Naive thymus-derived CD8-positive, alpha-beta T cell (primary cell): Measurements from ENCODE around the gene CDHR2. TPM values are rescaled to one million over a fixed set of nuclear protein-coding genes. Genes with fewer than 3 reads are reported as not detected.

ENCODE experiments used
- ATAC-seq, 2 donors: fragments of 150-1000 bp; cut with Tn5 transposase in 1 of 2; sonication (Bioruptor Pico), chemical (Tn5 transposase) in 1 of 2; 1 replicate in 1 of 2; 2 replicates in 1 of 2; pipeline ENCODE4 v1.10.0; 2021; ENCODE audit warnings: mild to moderate bottlenecking in 2 of 2, moderate library complexity in 2 of 2
- POLR2A ChIA-PET: fragments of 350-600 bp; sonication (Branson Sonifier 250); formaldehyde crosslinking; loops from one replicate; lab custom pipeline; 2021; ENCODE audit warnings: antibody characterized with exemption; lab: Charles Lee
- DNase-seq, 10 donors: peaks; one replicate each; pipeline versions ENCODE4 v3.0.0 to v3.0.0-alpha.2; 2020 to 2022
- H3K27ac Mint-ChIP-seq, 10 donors: one replicate each; pipeline ENCODE4 v1.8.0; 2020 to 2022; ENCODE audit warnings: mild to moderate bottlenecking in 10 of 10, mixed read lengths in 10 of 10, moderate library complexity in 4 of 10, inconsistent platforms in 1 of 10
- H3K27me3 Mint-ChIP-seq, 5 donors: one replicate each; pipeline ENCODE4 v1.8.0; 2021 to 2022; ENCODE audit warnings: mixed read lengths in 5 of 5
- H3K36me3 Mint-ChIP-seq, 3 donors: one replicate each; pipeline ENCODE4 v1.8.0; 2020 to 2022; ENCODE audit warnings: mixed read lengths in 3 of 3, mild to moderate bottlenecking in 2 of 3, inconsistent platforms in 1 of 3
- H3K4me1 Mint-ChIP-seq, 4 donors: one replicate each; pipeline ENCODE4 v1.8.0; 2021 to 2022; ENCODE audit warnings: mixed read lengths in 4 of 4
- H3K4me3 Mint-ChIP-seq, 10 donors: one replicate each; pipeline ENCODE4 v1.8.0; 2020 to 2022; ENCODE audit warnings: mild to moderate bottlenecking in 10 of 10, mixed read lengths in 10 of 10, moderate library complexity in 6 of 10, inconsistent platforms in 1 of 10
- H3K9me3 Mint-ChIP-seq, 9 donors: one replicate each; pipeline ENCODE4 v1.8.0; 2020 to 2022; ENCODE audit warnings: mixed read lengths in 9 of 9, mild to moderate bottlenecking in 3 of 9, inconsistent platforms in 1 of 9, moderate library complexity in 1 of 9
- polyA plus RNA-seq, 3 donors: library from polyadenylated mRNA; unstranded; fragments of 300-500 nt; fragmentation: Illumina TruSeq; gene quantifications; one replicate each; pipeline ENCODE4 v1.2.3, GENCODE V29; 2021
- total RNA-seq, 8 experiments: library from RNA in 2 of 8; stranded (reverse) in 2 of 8; gene quantifications; one replicate each; pipeline ENCODE4 v1.2.3 and lab custom pipeline; 2021 to 2026

The CDHR2 gene
- total and polyA plus RNA-seq, 5 experiments from 2014 or later = 0.26 to 4.8 (median 3.6) TPM; not detected in 2

DNA sequence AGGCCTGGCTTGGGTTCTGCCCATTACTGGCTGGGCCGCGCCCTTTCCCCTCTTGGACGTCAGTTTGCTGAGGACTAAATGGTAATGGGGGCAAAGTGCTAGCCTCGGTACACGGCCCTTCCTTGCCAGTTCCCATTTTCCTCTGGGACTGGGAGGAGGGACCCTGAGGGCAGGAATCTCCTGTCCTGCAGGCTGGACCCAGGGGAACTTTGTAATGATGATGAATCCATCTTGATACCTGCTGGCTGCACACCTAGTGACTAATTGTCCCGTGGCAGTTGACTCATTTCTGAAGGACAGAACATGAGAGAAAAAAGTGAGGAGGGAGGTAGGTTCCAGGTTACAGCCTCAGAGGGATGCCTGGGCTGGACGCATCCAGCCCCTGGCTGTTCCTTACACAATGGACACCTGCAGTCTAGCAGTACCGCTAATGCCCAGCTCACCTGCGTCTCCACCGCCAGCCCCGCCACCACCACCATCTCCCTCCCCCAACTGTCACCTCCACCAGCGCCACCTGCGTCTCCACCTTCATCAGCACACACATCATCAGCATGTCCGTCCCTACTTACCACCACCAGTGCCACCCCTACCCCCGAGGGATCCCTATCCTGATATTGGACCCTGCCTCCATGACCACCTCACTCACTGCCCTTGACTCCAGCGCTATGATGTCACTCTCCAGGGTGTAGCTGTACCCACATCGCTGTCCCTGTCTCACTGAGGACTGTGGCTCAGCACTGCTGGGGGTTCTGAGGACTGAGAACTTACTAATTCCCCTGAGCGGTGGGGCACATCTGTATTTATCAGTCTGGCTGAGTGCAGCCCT lies 4.3 kb downstream of the CDHR2 start:
- peak overlapping the region; percentile 36 to 93 (median 76) for H3K27ac Mint-ChIP-seq
- POLR2A ChIA-PET = interaction anchor here (0.8 to 13.3 kb wide), 4 partner anchors 15 to 137 kb away, joined by 3 to 346 read pairs (median 4); partner anchors contain the start of genes CLTB and RNF44
- ATAC-seq = peak in 1 of 2 donors; percentile 8

DNA sequence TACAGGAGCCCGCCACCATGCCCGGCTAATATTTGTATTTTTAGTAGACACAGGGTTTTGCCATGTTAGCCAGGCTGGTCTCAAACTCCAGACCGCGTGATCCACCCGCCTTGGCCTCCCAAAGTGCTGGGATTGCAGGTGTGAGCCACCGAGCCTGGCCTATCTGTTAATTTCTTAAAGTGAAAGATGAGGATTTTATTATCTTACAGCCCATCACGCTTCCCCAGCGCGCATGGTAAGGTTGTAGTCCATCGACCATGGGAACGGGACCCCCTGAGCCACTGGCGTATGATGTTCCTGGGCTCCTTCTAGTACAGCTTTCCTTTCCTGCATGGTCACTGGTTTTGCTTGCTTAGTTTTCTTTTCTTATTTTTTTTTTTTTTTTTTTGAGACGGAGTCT lies 8.7 kb downstream of the CDHR2 start:
- no peak for ATAC-seq
- Mint-ChIP-seq H3K4me1 (peaks cover 37 to 82% (median 66%) of the 10 kb centered on the region in 4 donors), H3K27ac (no peak overlapping the region), H3K36me3 (no peaks in the 10 kb centered on the region), H3K9me3 (no peaks in the 10 kb centered on the region), H3K4me3 (no peak overlapping the region), H3K27me3 (no peaks in the 10 kb centered on the region)
- DNase-seq = no peak
- POLR2A ChIA-PET = interaction anchor here (1.1 to 13.3 kb wide), 2 partner anchors 20 to 141 kb away, joined by 10 to 346 read pairs; partner anchors contain the start of genes CLTB and RNF44

More for the DNA sequence above, 4.3 kb downstream of the CDHR2 start:
- DNase-seq = peak in 1 of 10 donors; percentile 60
- peaks cover 28 to 79% (median 59%) of the 10 kb centered on the region in 4 donors for H3K4me1 Mint-ChIP-seq
- H3K4me3 Mint-ChIP-seq = peak overlapping the region in 4 of 10 donors; percentile 29 to 64 (median 40)
- no peaks in the 10 kb centered on the region for H3K27me3 Mint-ChIP-seq
- no peaks in the 10 kb centered on the region for H3K36me3 Mint-ChIP-seq
- no peaks in the 10 kb centered on the region for H3K9me3 Mint-ChIP-seq

DNA sequence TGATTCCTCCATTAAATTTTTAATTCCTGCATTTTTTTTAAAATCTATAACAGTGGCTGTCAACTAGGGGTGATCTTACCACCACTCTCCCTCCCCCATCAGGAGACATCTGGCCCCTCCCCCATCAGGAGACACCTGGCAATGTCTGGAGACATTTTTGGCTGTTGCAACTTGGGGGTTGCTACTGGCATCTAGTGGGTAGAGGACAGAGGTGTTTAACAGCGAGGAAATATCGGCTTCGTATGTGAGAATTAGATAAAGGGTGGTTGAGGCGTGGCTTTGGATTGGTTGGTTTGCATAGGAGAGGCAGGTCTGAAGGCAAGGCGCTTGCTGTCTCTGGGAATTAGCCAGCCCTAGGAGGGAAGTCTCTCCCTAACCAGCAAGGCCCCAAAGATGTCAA lies 10.5 kb downstream of the CDHR2 start:
- DNase-seq (peak in 4 of 10 donors; percentile 9 to 75 (median 42)), ATAC-seq (peak; percentile 69 to 71)
- Mint-ChIP-seq H3K27ac (peak overlapping the region in 7 of 10 donors; percentile 9 to 72 (median 53)), H3K27me3 (no peaks in the 10 kb centered on the region), H3K4me3 (peak overlapping the region in 5 of 10 donors; percentile 15 to 52 (median 31)), H3K36me3 (no peaks in the 10 kb centered on the region), H3K9me3 (no peaks in the 10 kb centered on the region), H3K4me1 (peaks cover 28 to 64% (median 51%) of the 10 kb centered on the region in 4 donors)
- POLR2A ChIA-PET = interaction anchor here (0.7 to 13.3 kb wide), 4 partner anchors 16 to 198 kb away, joined by 3 to 346 read pairs (median 4); partner anchors contain the start of genes KIAA1191 and RNF44

DNA sequence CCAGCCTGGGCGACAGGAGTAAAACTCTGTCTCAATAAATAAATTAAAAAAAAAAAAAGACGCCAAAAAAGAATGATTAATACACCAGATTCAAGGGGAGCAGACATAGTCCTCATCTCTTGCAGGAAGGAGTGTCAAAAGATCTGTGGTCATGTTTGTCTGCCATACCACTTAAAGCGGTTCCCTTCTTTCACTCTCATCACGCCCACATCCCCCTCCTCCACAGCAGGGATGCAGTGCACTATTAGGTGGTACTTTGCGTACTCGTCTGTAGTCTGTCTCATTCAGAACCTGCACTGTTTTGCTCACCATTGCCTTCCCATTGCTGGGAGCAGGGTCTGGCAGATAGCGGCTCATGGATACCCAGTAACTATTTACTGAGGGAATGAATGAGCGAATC lies 11.2 kb downstream of the CDHR2 start:
- POLR2A ChIA-PET = interaction anchor here (1.5 kb wide), 1 partner anchor 17 kb away, joined by 5 read pairs; no protein-coding TSS in a partner anchor
- Mint-ChIP-seq H3K4me3 (peak overlapping the region in 6 of 10 donors; percentile 12 to 49 (median 26)), H3K36me3 (no peaks in the 10 kb centered on the region), H3K27me3 (no peaks in the 10 kb centered on the region), H3K4me1 (peaks cover 25 to 57% (median 44%) of the 10 kb centered on the region in 4 donors), H3K27ac (peak overlapping the region in 2 of 10 donors; percentile 15 to 41), H3K9me3 (no peaks in the 10 kb centered on the region)
- peak; percentile 75 to 87 for ATAC-seq
- peak in 5 of 10 donors; percentile 11 to 60 (median 33) for DNase-seq

DNA sequence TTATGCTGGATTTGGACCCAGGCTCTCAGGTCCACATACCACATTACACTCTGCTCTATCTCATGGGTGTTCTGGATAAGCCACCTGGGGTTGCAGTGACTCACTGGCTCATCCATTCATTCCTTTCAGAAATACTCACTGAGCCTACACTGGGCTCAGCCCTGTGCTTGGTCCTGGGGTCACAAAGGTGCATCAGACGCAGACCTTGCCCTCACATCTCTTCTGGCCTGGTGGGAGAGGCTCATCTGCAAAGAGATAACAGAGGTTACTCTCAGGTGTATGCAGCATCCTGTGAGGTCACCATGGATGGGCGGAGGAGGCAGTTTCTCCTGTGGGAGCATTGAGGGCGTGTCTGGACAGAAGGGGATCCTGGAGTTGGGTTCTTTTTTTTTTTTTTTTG lies 12.1 kb downstream of the CDHR2 start:
- Mint-ChIP-seq H3K36me3 (no peaks in the 10 kb centered on the region), H3K4me1 (peaks cover 22 to 48% (median 36%) of the 10 kb centered on the region in 4 donors), H3K4me3 (peak overlapping the region in 1 of 10 donors; percentile 6), H3K27me3 (no peaks in the 10 kb centered on the region), H3K27ac (peak overlapping the region in 5 of 10 donors; percentile 15 to 87 (median 41)), H3K9me3 (no peaks in the 10 kb centered on the region)
- POLR2A ChIA-PET = interaction anchor here (0.7 to 1.5 kb wide), 5 partner anchors 12 to 33 kb away, joined by 3 to 5 read pairs (median 4); partner anchors contain the start of gene RNF44
- DNase-seq (no peak), ATAC-seq (no peak)

DNA sequence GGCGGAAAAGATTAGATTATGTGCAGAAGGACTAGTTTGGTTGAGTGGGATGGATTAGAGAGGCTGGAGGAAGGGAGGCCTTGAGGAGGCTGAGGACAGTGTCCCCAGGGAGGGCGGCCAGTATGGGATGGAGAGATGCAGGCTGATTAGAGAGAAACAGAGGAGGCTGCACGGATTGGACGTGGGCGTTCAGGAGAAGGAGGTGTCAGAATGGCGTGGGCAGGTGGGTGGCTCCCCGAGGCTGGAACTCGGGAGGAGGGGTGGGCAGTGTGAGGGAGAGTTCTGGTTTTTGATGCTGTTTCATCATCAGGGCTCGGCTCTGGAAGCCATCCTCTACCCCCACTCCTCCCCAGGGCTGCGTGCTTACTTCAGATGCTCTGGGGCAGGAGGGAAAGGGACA lies 13.0 kb downstream of the CDHR2 start:
- H3K36me3 Mint-ChIP-seq = no peaks in the 10 kb centered on the region
- POLR2A ChIA-PET = interaction anchor here (0.7 to 1.5 kb wide), 4 partner anchors 11 to 33 kb away, joined by 3 to 4 read pairs (median 4); partner anchors contain the start of gene RNF44
- no peaks in the 10 kb centered on the region for H3K9me3 Mint-ChIP-seq
- peaks cover 20 to 40% (median 28%) of the 10 kb centered on the region in 4 donors for H3K4me1 Mint-ChIP-seq
- no peak for DNase-seq
- H3K4me3 Mint-ChIP-seq = no peak overlapping the region
- no peak for ATAC-seq
- no peaks in the 10 kb centered on the region for H3K27me3 Mint-ChIP-seq
- peak overlapping the region in 4 of 10 donors; percentile 54 to 87 (median 73) for H3K27ac Mint-ChIP-seq

GRCh38 chr5:176564002-176564401 lies 14.9 kb downstream of the CDHR2 start:
- Mint-ChIP-seq H3K27me3 (no peaks in the 10 kb centered on the region), H3K4me3 (no peak overlapping the region), H3K36me3 (no peaks in the 10 kb centered on the region), H3K27ac (no peak overlapping the region), H3K4me1 (peaks cover 20 to 35% (median 27%) of the 10 kb centered on the region in 4 donors), H3K9me3 (no peaks in the 10 kb centered on the region)
- POLR2A ChIA-PET = interaction anchor here (1.3 kb wide), 1 partner anchor 9 kb away, joined by 3 read pairs; no protein-coding TSS in a partner anchor
- DNase-seq (no peak), ATAC-seq (no peak)

DNA sequence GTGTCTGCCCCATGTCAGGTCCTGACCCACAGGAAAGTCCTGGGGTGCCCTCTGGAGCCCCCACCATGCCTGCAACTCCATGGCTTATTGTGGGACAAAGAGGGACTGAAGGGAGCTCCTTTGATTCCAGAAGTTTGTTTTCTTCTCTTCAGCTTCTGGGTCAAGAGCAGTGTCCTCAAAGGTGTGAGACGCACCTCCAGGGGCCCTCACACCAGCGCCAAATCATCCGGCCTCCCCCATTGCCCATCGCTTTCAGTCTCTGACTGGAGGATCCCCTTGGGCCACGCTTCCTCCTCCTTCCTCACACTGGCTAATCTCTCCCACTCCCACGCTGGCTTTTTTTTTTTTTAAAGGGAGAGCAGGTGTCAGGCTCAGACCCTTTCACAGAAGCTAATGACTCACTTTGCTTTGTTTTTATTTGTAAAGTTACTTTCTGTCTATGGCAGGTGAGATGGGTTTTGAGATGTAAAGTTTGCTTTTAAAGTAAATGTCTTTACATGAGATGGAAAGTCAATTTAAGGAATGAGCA lies 16.7 kb downstream of the CDHR2 start:
- Mint-ChIP-seq H3K4me1 (peaks cover 8 to 20% (median 12%) of the 10 kb centered on the region in 4 donors), H3K27ac (peak overlapping the region in 1 of 10 donors; percentile 31), H3K27me3 (peaks cover 0 to 3% (median 0%) of the 10 kb centered on the region in 5 donors), H3K4me3 (no peak overlapping the region), H3K9me3 (no peaks in the 10 kb centered on the region), H3K36me3 (no peaks in the 10 kb centered on the region)
- POLR2A ChIA-PET = no interaction called here
- ATAC-seq (no peak), DNase-seq (no peak)

DNA sequence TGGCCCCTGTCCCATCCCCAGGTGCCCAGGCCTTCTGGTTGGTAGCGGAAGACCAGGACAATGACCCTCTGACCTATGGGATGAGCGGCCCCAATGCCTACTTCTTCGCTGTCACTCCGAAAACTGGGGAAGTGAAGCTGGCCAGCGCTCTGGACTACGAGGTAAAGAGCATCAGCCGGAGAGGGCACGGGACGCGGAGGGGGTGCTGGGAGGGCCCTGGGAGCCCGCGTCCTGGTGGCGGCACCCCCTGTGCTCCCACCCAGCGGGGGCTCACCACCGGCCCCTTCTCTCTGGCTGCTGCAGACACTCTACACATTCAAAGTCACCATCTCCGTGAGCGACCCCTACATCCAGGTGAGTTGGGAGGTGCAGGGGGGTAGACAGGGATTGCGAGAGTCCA lies 19.5 kb downstream of the CDHR2 start:
- H3K27me3 Mint-ChIP-seq = peaks cover 0 to 5% (median 0%) of the 10 kb centered on the region in 5 donors
- H3K4me1 Mint-ChIP-seq = peaks cover 0 to 2% (median 2%) of the 10 kb centered on the region in 4 donors
- H3K9me3 Mint-ChIP-seq = no peaks in the 10 kb centered on the region
- no peak for ATAC-seq
- no peak overlapping the region for H3K4me3 Mint-ChIP-seq
- H3K36me3 Mint-ChIP-seq = no peaks in the 10 kb centered on the region
- H3K27ac Mint-ChIP-seq = no peak overlapping the region
- POLR2A ChIA-PET = no interaction called here
- DNase-seq = no peak

- Mint-ChIP-seq H3K4me3 (no peak overlapping the region), H3K9me3 (no peaks in the 10 kb centered on the region), H3K27ac (no peak overlapping the region), H3K27me3 (peaks cover 0 to 5% (median 0%) of the 10 kb centered on the region in 5 donors), H3K4me1 (peaks cover 3 to 10% (median 6%) of the 10 kb centered on the region in 4 donors), H3K36me3 (no peaks in the 10 kb centered on the region)
- no peak for DNase-seq
- ATAC-seq = no peak
- POLR2A ChIA-PET = interaction anchor here (0.6 to 1.3 kb wide), 5 partner anchors 26 to 46 kb away, joined by 3 to 5 read pairs (median 4); no protein-coding TSS in a partner anchor
These were observed 20.9 kb downstream of the CDHR2 start for GRCh38 chr5:176570044-176570443.

- ATAC-seq = peak; percentile 92 to 95
- peak; percentile 44 to 87 (median 74) for DNase-seq
- H3K4me3 Mint-ChIP-seq = no peak overlapping the region
- peaks cover 0 to 5% (median 0%) of the 10 kb centered on the region in 5 donors for H3K27me3 Mint-ChIP-seq
- no peaks in the 10 kb centered on the region for H3K9me3 Mint-ChIP-seq
- H3K36me3 Mint-ChIP-seq = no peaks in the 10 kb centered on the region
- H3K27ac Mint-ChIP-seq = peak overlapping the region in 1 of 10 donors; percentile 28
- POLR2A ChIA-PET = interaction anchor here (0.5 to 3.3 kb wide), 7 partner anchors 12 to 157 kb away, joined by 3 to 15 read pairs (median 4); partner anchors contain the start of gene CLTB
- peaks cover 3 to 12% (median 6%) of the 10 kb centered on the region in 4 donors for H3K4me1 Mint-ChIP-seq
These were observed 24.6 kb downstream of the CDHR2 start for GRCh38 chr5:176573564-176574296.
